ENCODE measurements around the gene CHCHD2.
"Not testable (repeated sequence)": the region's sequence is repeated elsewhere in the genome, so short reads cannot be mapped to it uniquely, and the experiment has no call there.

Gene CHCHD2

DNA sequence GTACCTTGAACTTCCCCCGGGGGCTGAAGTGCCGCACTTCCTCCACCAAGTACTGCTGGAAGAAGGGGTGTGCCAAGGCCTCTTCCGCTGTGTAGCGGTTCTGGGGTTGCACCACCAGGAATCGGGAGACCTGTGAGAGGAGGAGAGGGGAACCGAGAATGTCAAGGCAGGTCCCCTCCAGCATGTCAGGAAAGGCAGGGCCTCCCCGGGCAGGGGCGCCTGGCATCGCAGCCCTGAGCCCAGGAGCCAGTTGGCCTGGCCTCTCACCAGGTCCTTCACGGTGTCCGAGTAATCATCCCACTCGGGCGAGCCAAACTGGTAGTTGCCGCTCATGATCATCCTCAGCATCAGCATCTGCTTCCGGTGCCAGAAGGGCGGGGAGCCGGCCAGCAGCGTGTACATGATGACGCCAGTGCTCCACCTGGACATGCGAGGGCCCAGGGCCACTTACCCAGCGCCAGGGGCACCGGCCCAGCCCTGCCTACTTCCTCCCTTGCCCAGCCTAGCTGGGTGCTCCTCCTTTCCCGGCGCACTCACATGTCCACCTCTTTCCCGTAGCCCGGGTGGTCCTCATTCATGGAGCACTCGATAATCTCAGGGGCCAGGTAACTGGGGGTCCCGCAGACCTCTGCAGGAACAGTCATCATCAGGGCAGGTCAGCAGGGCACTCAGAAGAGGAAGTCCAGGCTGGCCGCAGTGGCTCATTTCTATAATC, 24.5 kb downstream of the CHCHD2 start:
- no peak for DNase-seq

DNA sequence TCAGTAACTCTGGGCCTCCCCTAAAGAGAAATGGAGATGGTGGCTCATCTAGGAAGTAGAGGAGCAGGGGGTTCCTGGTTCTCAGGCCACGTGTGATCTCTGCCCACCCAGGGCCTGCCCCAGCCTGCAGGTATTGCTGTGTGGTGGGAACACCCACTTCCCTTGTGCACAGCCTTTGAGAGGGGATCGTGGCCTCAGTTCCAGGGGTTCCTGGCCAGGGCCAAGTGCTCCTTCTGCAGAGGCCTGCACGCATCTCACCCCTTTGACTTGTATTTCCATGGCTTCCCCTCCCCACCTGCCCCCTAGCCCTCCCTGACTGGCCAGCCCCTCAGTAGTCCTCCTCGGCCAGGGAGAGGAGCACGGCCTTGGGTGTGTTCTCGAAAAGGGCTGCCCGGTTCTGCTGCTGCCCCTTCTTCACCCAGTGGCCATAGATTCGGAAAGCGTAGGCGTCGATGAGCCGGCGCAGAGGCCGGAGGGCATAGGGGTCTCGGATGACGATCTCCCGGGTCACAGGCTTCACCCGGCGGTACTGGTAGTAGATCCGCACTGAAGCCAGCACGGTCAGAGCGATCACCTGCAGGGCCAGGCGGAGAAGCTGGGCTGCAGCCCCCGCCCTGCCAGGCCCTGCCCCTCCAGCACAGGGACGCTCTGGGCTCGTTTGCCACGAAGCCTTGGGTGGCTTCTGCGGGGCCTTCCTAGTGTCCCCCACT, 25.4 kb downstream of the CHCHD2 start:
- not testable (repeated sequence) for DNase-seq

DNA sequence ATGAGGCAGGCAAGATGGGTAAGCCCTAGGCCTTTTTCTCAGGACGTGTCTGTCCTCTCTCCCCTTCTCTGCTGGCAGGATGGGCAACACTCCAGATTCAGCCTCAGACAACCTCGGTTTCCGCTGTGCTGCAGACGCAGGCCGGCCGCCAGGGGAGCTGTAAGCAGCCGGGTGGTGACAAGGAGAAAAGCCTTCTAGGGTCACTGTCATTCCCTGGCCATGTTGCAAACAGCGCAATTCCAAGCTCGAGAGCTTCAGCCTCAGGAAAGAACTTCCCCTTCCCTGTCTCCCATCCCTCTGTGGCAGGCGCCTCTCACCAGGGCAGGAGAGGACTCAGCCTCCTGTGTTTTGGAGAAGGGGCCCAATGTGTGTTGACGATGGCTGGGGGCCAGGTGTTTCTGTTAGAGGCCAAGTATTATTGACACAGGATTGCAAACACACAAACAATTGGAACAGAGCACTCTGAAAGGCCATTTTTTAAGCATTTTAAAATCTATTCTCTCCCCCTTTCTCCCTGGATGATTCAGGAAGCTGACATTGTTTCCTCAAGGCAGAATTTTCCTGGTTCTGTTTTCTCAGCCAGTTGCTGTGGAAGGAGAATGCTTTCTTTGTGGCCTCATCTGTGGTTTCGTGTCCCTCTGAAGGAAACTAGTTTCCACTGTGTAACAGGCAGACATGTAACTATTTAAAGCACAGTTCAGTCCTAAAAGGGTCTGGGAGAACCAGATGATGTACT, 26.7 kb downstream of the CHCHD2 start:
- DNase-seq, result peak; percentile 31

DNA sequence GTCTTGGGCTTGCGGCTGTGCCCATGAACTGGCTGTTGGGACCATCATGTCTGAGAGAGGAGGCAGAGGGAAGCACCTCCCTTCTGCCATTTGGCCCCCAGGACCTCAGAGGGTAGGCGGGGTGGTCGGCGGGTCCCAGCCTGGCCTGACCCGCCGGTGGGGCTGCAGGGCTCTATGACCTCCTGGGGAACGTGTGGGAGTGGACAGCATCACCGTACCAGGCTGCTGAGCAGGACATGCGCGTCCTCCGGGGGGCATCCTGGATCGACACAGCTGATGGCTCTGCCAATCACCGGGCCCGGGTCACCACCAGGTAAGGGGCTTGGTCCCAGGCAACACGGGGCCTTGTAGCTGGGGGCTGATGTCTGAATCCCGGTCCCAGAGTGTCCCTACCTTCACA, 28.1 kb downstream of the CHCHD2 start:
- DNase-seq, result no peak

DNA sequence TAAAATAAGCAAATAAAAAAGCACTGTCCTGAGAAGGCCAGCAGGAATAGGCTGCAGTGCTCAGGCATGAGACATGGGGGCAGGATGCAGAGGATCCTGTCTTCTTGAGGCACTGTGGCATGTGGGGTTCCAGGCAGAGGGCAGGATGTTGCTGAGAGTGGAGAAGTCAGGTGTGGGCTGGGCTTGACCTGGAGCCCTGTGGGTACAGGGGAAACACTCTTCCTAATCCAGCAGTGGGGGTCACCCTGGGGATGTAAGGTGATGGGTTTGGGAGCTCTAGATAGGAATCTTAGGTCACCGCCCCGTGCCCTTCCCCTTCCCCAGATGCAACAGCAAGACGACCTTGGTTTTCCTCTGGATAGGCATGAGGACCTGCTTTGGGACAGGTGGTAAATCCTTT, 28.6 kb downstream of the CHCHD2 start:
- no peak for DNase-seq

DNA sequence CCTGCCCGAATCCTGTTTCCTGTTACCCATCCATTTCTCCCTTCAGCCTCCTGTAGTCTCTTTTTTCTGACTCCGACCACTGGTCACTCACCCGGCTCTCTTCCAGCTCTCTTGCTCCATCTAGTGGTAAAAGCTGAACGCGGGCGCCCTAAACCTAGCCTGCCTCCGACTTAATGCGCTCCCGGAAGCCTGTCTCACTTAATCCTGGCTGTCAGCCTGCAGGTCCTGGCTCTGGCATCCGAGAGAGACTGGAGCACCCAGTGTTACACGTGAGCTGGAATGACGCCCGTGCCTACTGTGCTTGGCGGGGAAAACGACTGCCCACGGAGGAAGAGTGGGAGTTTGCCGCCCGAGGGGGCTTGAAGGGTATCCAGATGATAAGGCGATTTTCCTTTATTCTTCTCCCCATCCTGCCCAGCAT, 31.9 kb downstream of the CHCHD2 start:
- DNase-seq, result peak; percentile 75

DNA sequence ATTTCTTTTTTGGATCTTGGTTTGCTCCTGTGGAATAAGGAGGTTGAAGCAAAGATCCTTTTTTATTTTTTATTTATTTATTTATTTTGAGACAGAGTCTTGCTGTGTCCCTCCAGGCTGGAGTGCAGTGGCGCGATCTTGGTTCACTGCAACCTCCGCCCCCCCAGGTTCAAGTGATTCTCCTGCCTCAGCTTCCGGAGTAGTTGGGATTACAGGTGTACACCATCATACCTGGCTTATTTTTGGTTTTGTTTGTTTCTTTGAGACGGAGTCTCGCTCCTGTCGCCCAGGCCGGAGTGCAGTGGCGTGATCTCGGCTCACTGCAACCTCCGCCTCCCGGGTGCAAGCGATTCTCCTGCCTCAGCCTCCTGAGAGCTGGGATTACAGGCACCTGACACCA, 39.9 kb downstream of the CHCHD2 start:
- DNase-seq, result not testable (repeated sequence)

DNA sequence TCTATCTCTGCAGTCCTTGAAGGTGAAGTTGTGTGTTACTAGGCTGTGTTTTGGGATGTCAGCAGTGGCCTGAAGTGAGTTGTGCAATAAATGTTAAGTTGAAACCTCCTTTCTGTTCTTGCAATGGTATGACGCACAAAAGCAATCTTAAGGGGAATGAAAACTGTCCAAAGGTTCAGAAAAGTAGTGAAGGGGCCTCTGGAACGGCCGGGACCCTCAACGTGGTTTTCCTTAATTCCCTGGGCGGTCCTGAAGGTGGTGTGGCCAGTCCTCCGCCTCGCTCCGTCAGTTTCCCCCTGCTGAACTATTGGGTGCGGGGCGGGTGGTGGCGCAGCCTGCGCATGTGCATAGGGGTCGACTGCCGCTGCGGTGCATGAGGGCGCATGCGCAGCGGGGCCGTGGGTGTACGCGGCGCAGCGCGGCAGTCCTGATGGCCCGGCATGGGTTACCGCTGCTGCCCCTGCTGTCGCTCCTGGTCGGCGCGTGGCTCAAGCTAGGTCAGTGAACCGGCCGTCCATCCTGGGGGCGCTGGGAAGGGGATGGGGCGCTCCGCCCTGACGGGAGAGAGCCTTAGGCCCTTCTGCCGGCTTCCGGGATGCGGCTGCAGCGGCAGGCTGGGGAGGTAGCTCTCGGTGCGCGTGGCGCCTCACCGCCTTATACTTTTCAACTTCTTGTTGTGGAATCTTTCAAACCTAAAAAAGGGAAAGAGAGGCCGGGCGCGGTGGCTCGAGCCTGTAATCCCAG, 42.2 kb downstream of the CHCHD2 start, which contains the start of gene SUMF2:
Gene SUMF2 (plus strand): TSS at position 405 of the 744 bp plus-strand sequence. CDS start 26 bp downstream, at position 431.
- DNase-seq, result peak; percentile 87

DNA sequence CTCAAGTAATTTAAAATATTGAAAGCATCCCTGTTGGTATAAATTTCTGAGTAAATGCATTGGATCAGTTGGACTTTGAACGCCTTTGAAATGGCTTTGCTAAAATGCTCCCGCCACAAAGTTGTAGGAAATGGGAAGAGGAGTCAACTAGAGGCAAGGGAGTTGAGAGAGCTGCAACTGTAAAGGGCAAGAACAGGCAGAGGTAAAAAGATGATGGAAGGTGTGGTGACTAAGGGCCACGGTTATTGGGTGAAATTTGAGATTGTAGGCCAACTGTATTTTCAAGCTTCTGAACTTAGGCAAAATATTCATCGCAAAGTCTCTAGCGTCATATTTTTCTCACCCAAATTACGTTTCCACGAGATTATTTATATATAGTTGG, 42.8 kb downstream of the CHCHD2 start:
- DNase-seq, result no peak

DNA sequence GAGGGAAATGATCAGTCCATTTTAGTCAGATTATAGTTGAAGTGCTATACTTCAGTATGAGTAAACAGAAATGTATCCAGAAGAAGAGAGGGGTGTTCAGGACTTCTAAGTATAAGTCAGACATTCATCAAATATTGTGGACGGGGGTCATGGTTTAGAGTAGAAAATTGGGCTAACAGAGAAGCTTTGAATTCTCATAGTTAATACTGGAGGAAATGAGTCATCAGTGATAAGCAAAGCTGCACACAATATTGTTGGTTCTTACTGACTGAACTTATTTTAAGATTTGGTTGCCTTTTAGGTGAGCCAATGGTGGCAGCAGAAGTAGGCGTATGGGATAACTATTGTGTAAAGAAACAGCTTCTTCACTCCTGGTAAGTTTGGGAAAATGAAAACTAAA, 43.9 kb downstream of the CHCHD2 start:
- peak; percentile 64 for DNase-seq

DNA sequence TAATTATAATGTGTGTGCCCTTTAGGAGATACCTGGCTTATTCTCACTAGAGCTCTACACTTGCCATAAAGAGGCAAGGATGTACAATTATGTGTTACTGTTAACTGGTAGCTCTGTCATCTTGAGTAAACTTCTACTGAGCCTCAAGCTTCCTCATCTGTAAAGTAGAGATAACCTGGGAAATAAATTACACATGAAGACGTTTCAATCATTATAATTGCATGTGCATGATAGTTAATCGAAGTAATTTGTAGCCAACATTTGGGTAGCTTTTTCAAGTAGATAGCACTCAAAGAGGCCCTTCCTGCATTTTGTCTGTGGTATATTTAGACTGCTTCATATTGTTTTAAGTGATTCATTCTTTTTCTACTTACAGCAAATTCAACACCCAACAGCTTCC, 52.3 kb downstream of the CHCHD2 start:
- DNase-seq, result no peak

DNA sequence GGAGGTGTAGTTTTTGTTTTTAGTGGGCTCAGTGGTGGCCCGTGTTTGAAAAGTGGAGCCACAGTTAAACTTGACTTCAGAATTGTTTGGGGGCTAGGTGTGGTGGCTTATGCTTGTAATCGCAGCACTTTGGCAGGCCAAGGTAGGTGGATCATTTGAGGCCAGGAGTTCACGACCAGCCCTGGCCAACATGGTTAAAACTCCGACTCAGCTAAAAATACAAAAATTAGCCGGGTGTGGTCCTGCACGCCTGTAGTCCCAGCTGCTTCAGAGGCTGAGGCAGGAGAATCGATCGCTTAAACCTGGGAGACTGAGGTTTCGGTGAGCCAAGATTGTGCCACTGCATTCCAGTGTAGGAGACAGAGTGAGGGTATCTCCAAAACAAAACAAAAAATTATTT, 52.9 kb downstream of the CHCHD2 start:
- DNase-seq, result no peak
